Measurements from ENCODE around the gene CLSTN2.

Gene CLSTN2

GRCh38 chr3:139935016-139935865 lies at the start of gene CLSTN2:
TSS of gene CLSTN2 (plus strand) at chr3:139935185.
- DNase-seq (ENCODE audit: low read depth): no peak

- DNase-seq (ENCODE audit: low read depth): no peak
Observed at GRCh38 chr3:139887431-139887830, 47.6 kb upstream of the CLSTN2 start.

GRCh38 chr3:139888561-139889140 lies 46.3 kb upstream of the CLSTN2 start:
- no peak for DNase-seq (ENCODE audit: low read depth)

- DNase-seq (ENCODE audit: low read depth): no peak
Observed at GRCh38 chr3:139893267-139893962, 41.6 kb upstream of the CLSTN2 start.

- DNase-seq (ENCODE audit: low read depth): no peak
Observed at GRCh38 chr3:139893963-139894642, 40.9 kb upstream of the CLSTN2 start.

GRCh38 chr3:139894643-139894989 lies 40.4 kb upstream of the CLSTN2 start:
- DNase-seq (ENCODE audit: low read depth): no peak

GRCh38 chr3:139897759-139898158 lies 37.2 kb upstream of the CLSTN2 start:
- no peak for DNase-seq (ENCODE audit: low read depth)

GRCh38 chr3:139906418-139906817 lies 28.6 kb upstream of the CLSTN2 start:
- DNase-seq (ENCODE audit: low read depth): peak; percentile 62

GRCh38 chr3:139909811-139910210 lies 25.2 kb upstream of the CLSTN2 start:
- DNase-seq (ENCODE audit: low read depth): no peak

GRCh38 chr3:139916271-139916670 lies 18.7 kb upstream of the CLSTN2 start:
- DNase-seq (ENCODE audit: low read depth): no peak

GRCh38 chr3:139917226-139917785 lies 17.7 kb upstream of the CLSTN2 start:
- no peak for DNase-seq (ENCODE audit: low read depth)

GRCh38 chr3:139928708-139929505 lies 6.1 kb upstream of the CLSTN2 start:
- no peak for DNase-seq (ENCODE audit: low read depth)

- DNase-seq (ENCODE audit: low read depth): no peak
Observed at GRCh38 chr3:139930211-139930610, 4.8 kb upstream of the CLSTN2 start.

GRCh38 chr3:139933766-139934165 lies 1.2 kb upstream of the CLSTN2 start:
- DNase-seq (ENCODE audit: low read depth): no peak

GRCh38 chr3:139934613-139935015 lies 371 bp upstream of the CLSTN2 start:
- no peak for DNase-seq (ENCODE audit: low read depth)

GRCh38 chr3:139935866-139936817 lies 1.2 kb downstream of the CLSTN2 start:
- DNase-seq (ENCODE audit: low read depth): no peak

GRCh38 chr3:139937674-139938279 lies 2.8 kb downstream of the CLSTN2 start:
- no peak for DNase-seq (ENCODE audit: low read depth)

GRCh38 chr3:139939681-139940190 lies 4.8 kb downstream of the CLSTN2 start:
- no peak for DNase-seq (ENCODE audit: low read depth)

- DNase-seq (ENCODE audit: low read depth): no peak
Observed at GRCh38 chr3:139940622-139941021, 5.6 kb downstream of the CLSTN2 start.

GRCh38 chr3:139941580-139941979 lies 6.6 kb downstream of the CLSTN2 start:
- DNase-seq (ENCODE audit: low read depth): no peak

Measured in non-pigmented ciliary epithelial cell (primary cell).